Breast epithelium (tissue), 3 donors: ENCODE measurements around the gene CRYBG1.

ENCODE experiments used
- CTCF ChIP-seq, 3 donors: fragments of 450-650 bp; IDR thresholded peaks; one replicate each; pipeline ENCODE4 v1.5.1; 2016 to 2017; ENCODE audit warnings: antibody characterized with exemption in 3 of 3, mild to moderate bottlenecking in 3 of 3, moderate library complexity in 3 of 3
- POLR2A ChIP-seq: fragments of 450-650 bp; IDR thresholded peaks from one replicate; pipeline ENCODE4 v1.6.1; 2016; ENCODE audit warnings: antibody characterized with exemption, mild to moderate bottlenecking, moderate library complexity
- POLR2AphosphoS5 ChIP-seq, 3 donors: sonication (generic); formaldehyde crosslinking; IDR thresholded peaks; one replicate each; pipeline ENCODE4 v1.6.1; 2017; ENCODE audit warnings: antibody characterized with exemption in 3 of 3

GRCh38 chr6:106486236-106486635 is 125.7 kb downstream of the CRYBG1 start:
- TF ChIP-seq CTCF (IDR thresholded peaks at IDR 0.05): no peak
- no peak for TF ChIP-seq POLR2A
- TF ChIP-seq POLR2AphosphoS5 (IDR thresholded peaks at IDR 0.05): no peak
